Measurements from ENCODE around the gene ACTR3.

Gene ACTR3

DNA sequence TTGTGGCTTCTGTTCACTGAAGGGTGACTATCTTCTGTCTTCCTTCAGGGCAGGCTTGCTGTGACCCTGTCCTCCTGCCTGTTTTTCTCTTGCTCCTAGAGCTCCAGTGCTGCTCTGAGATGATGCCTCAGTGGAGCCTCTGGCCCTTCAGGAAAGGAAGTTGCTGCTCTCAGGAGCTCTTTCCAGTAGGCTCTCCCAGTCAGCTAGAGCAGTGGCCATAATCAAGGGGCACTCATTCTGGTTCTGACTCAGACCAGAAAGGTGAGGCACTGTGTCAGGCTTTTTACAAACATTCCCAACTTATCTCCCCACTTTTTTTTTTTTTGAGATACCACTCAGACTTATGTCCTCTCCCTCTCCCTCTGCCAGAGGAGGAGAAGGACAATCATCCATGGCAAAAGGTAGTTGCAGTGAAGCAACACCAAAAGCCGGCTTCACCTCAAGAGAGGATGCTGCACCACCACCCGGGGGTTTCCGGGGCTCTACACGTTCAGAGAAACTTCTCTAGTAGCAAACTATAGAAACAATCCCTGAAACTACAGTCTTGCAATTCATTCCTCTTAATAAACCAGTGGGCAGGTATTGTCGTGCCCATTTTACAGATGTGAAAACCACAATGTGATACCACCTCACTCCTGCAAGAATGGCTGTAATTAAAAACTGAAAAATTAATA lies 115.4 kb downstream of the ACTR3 start:
- no peak for FAIRE-seq

DNA sequence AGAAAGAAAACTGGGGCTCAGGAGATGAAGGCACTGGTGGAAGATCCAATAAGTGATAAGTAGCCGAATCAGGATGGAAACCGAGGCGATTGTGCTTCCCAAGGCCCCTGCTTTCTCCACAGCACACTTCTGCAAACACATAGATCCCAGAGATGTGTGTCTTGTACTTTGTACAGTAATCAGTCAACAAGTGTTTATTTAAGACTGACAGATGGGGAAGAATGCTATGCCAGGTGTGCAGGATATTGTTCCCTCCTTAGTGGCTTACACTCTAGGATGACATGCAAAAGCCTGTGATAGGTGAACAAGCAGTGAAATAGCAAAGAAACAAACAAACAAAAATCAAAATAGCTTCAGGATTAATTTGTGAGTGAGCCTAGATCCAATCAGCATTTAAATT lies 116.6 kb downstream of the ACTR3 start:
- no peak for FAIRE-seq

DNA sequence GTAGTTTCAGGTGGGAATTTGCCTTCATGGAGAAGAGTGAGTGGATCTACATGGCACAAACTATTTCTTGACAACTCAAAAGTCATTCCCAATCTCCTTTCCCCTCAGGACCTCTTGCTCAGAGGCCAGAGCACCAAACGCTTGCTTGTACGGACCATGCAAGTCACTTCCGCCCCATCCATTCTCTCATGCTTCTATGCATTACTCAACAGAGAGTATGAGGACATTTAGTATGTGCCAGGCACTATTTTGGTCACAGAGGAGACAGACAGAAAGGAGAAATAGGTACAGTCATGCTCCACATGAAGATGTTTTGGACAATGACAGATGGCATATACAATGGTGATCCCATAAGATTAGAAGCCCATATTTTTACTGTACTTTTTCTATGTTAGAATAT lies 117.5 kb downstream of the ACTR3 start:
- no peak for FAIRE-seq

DNA sequence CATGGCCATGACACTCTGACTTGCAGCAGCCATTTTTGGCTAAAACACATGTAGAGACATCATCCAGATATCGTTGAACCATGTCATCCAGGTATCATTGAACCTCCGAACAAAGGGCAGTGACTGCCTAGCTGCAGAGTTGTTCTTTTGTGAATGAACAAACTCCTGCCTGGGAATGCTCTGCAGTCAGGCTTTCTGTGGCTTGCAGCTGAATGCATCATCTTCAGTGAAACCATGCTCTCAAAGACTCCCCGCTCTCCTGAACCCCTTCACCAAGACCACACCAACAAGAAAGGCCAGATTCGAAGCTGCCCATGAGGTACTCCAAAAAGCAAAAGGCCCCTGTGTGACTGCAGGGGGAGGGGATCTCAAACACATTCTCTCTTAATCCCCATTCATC lies 118.8 kb downstream of the ACTR3 start:
- FAIRE-seq = no peak

DNA sequence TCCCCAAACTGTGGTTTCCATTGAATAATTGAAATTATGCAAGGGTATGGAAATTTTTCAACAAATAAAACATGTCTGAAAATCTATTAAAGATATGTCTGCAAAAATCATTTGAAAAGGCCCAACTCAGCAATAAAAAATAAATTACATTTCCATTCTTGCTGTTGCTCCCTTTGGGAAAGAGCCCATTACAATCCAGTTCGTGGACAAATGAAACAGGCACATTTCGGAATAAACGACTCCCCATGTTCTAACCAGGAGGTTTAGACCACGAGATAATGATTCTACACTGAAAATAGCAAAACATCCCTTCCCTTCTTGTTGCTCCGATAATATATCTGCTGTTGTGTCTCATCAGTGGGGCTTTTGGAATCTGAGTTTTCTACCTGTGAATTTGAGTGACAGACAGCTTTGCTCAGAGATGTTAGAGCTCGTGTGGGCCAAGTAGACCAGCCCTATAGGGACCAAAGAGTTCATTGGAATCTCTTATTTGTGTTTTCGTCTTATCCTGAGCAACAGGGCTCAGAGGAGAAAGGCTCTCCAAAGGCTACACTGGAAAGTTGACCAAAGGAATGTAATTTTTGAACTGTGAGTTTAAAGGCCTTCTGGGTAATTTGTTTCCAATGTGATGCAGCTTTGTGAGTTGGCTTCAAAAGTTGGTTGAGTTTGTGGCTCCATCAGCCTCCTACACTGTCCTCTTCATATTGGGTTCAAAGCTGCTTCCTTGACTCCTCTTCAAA lies 119.5 kb downstream of the ACTR3 start:
- FAIRE-seq = no peak

DNA sequence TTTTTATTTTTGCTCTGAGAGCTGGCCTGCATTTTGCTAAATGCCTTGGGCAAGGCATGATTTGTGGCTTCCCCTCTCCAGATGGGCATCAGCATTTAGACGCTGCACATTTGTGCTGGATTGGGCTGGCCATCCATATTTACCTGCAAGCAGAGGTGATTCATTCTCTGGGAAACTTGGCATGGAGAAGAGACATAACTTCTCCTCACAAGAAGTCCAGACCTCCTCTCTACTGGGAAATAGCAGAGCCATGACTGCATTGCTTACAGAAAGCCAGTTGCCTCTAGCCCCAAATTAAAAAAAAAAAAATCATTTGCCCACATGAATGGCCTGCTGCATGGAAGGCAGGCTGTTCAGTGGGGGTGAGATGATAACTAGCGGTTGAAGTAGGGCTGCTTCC lies 120.1 kb downstream of the ACTR3 start:
- FAIRE-seq = no peak

DNA sequence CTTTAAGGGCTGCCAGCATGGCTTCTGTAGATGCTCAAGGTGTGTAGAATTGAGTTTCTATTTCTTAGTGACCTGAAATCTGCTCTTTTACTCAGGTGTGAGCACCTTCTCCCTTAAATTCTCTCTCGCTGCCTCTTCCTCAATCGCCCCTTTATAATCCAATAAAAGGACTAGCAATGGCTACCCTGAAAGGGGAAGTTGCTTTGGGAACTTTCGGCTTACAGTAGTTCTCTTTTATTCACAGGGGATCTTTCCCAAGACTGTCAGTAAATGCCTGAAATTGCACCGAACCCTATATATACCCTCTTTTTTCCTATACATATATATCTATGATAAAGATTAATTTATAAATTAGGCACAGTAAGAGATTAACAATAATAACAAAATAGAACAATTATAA lies 121.8 kb downstream of the ACTR3 start:
- FAIRE-seq = no peak
